ACC112 (cell line): Measurements from ENCODE around the gene LBH.

Experiments used
- H2AFZ ChIP-seq: fragments of 200-600 bp; sonication (generic); one replicate; pipeline ENCODE4 v1.6.0; 2017; ENCODE audit warnings: antibody characterized with exemption, low read length; ENCODE audit not compliant: unreplicated experiment
- H3K27ac ChIP-seq: fragments of 200-600 bp; sonication (generic); 2 replicates; pipeline ENCODE4 v1.5.1; 2014; ENCODE audit warnings: low read depth, mild to moderate bottlenecking, antibody characterized with exemption, low read length, moderate library complexity
- H3K27me3 ChIP-seq: fragments of 200-600 bp; sonication (generic); 2 replicates; pipeline ENCODE4 v1.6.1; 2014; ENCODE audit warnings: mild to moderate bottlenecking, antibody characterized with exemption, low read length, moderate library complexity, mixed read lengths; ENCODE audit not compliant: insufficient read depth
- H3K36me3 ChIP-seq: fragments of 200-600 bp; sonication (generic); 2 replicates; pipeline ENCODE4 v1.6.1; 2016; ENCODE audit warnings: mild to moderate bottlenecking, antibody characterized with exemption, low read length, moderate library complexity, mixed read lengths; ENCODE audit not compliant: insufficient read depth
- H3K4me1 ChIP-seq: fragments of 200-600 bp; sonication (generic); one replicate; pipeline ENCODE4 v1.6.1; 2016; ENCODE audit warnings: low read length, mixed read lengths; ENCODE audit not compliant: insufficient read depth, unreplicated experiment, control insufficient read depth
- H3K4me3 ChIP-seq: fragments of 200-600 bp; sonication (generic); 2 replicates; pipeline ENCODE4 v1.5.1; 2014; ENCODE audit warnings: mild to moderate bottlenecking, low read depth, low read length
- H3K79me2 ChIP-seq: fragments of 200-600 bp; sonication (generic); one replicate; pipeline ENCODE4 v1.6.0; 2016; ENCODE audit warnings: low read length; ENCODE audit not compliant: control insufficient read depth, unreplicated experiment, insufficient read depth

Gene LBH

GRCh38 chr2:30216157-30216556, 15.2 kb upstream of the LBH start:
- no peak overlapping the region for H3K4me3 ChIP-seq
- no peaks in the 10 kb centered on the region for H3K27me3 ChIP-seq
- no peaks in the 10 kb centered on the region for H3K36me3 ChIP-seq
- H2AFZ ChIP-seq, result no peak overlapping the region
- no peaks in the 10 kb centered on the region for H3K79me2 ChIP-seq
- H3K4me1 ChIP-seq, result no peaks in the 10 kb centered on the region
- H3K27ac ChIP-seq, result no peak overlapping the region

GRCh38 chr2:30217644-30218337, 13.5 kb upstream of the LBH start:
- Histone ChIP-seq H3K4me3 (no peak overlapping the region), H3K79me2 (no peaks in the 10 kb centered on the region), H3K36me3 (no peaks in the 10 kb centered on the region), H2AFZ (no peak overlapping the region), H3K27ac (no peak overlapping the region), H3K27me3 (no peaks in the 10 kb centered on the region), H3K4me1 (no peaks in the 10 kb centered on the region)

- no peaks in the 10 kb centered on the region for H3K36me3 ChIP-seq
- no peaks in the 10 kb centered on the region for H3K27me3 ChIP-seq
- no peak overlapping the region for H3K4me3 ChIP-seq
- H3K4me1 ChIP-seq, result no peaks in the 10 kb centered on the region
- H3K79me2 ChIP-seq, result no peaks in the 10 kb centered on the region
- H2AFZ ChIP-seq, result no peak overlapping the region
- H3K27ac ChIP-seq, result no peak overlapping the region
These were observed 13.0 kb upstream of the LBH start for GRCh38 chr2:30218338-30218713.

GRCh38 chr2:30218814-30219213, 12.5 kb upstream of the LBH start:
- Histone ChIP-seq H3K79me2 (no peaks in the 10 kb centered on the region), H3K27me3 (no peaks in the 10 kb centered on the region), H3K27ac (no peak overlapping the region), H2AFZ (no peak overlapping the region), H3K4me3 (no peak overlapping the region), H3K4me1 (no peaks in the 10 kb centered on the region), H3K36me3 (no peaks in the 10 kb centered on the region)

- no peak overlapping the region for H3K27ac ChIP-seq
- no peaks in the 10 kb centered on the region for H3K79me2 ChIP-seq
- H3K4me3 ChIP-seq, result no peak overlapping the region
- H3K36me3 ChIP-seq, result no peaks in the 10 kb centered on the region
- H3K4me1 ChIP-seq, result no peaks in the 10 kb centered on the region
- H2AFZ ChIP-seq, result no peak overlapping the region
- H3K27me3 ChIP-seq, result no peaks in the 10 kb centered on the region
These were observed 11.2 kb upstream of the LBH start for GRCh38 chr2:30219886-30220875.

GRCh38 chr2:30221531-30221930, 9.8 kb upstream of the LBH start:
- Histone ChIP-seq H2AFZ (no peak overlapping the region), H3K4me3 (no peak overlapping the region), H3K27me3 (no peaks in the 10 kb centered on the region), H3K27ac (no peak overlapping the region), H3K79me2 (no peaks in the 10 kb centered on the region), H3K36me3 (no peaks in the 10 kb centered on the region), H3K4me1 (peaks cover 10% of the 10 kb centered on the region)

- Histone ChIP-seq H3K79me2 (no peaks in the 10 kb centered on the region), H2AFZ (no peak overlapping the region), H3K4me1 (peaks cover 10% of the 10 kb centered on the region), H3K27me3 (no peaks in the 10 kb centered on the region), H3K36me3 (no peaks in the 10 kb centered on the region), H3K27ac (no peak overlapping the region), H3K4me3 (no peak overlapping the region)
These were observed 9.3 kb upstream of the LBH start for GRCh38 chr2:30222031-30222430.

- Histone ChIP-seq H3K27me3 (no peaks in the 10 kb centered on the region), H3K36me3 (no peaks in the 10 kb centered on the region), H3K27ac (no peak overlapping the region), H2AFZ (no peak overlapping the region), H3K4me1 (peaks cover 10% of the 10 kb centered on the region), H3K4me3 (no peak overlapping the region), H3K79me2 (no peaks in the 10 kb centered on the region)
These were observed 8.5 kb upstream of the LBH start for GRCh38 chr2:30222636-30223360.

GRCh38 chr2:30223413-30223874, 7.9 kb upstream of the LBH start:
- Histone ChIP-seq H3K36me3 (no peaks in the 10 kb centered on the region), H3K4me1 (peaks cover 10% of the 10 kb centered on the region), H2AFZ (no peak overlapping the region), H3K27ac (no peak overlapping the region), H3K27me3 (no peaks in the 10 kb centered on the region), H3K4me3 (no peak overlapping the region), H3K79me2 (no peaks in the 10 kb centered on the region)

- Histone ChIP-seq H3K4me3 (no peak overlapping the region), H3K4me1 (peaks cover 10% of the 10 kb centered on the region), H3K36me3 (no peaks in the 10 kb centered on the region), H3K27me3 (no peaks in the 10 kb centered on the region), H2AFZ (no peak overlapping the region), H3K27ac (no peak overlapping the region), H3K79me2 (no peaks in the 10 kb centered on the region)
These were observed 7.2 kb upstream of the LBH start for GRCh38 chr2:30224151-30224550.
